H1 (cell line): Measurements from ENCODE around the gene LAYN. TPM values are rescaled to one million over a fixed set of nuclear protein-coding genes. Genes with fewer than 3 reads are reported as not detected.

ENCODE experiments used
- BACH1 ChIP-seq: IDR thresholded peaks from 2 replicates; pipeline ENCODE4 v1.6.1; 2012; ENCODE audit warnings: low read length, improper control_type of control experiment
- CEBPB ChIP-seq: IDR thresholded peaks from 2 replicates; pipeline ENCODE4 v1.6.1; 2012; ENCODE audit warnings: low read depth, low read length
- CREB1 ChIP-seq: IDR thresholded peaks from 2 replicates; pipeline ENCODE4 v1.6.1; 2012; ENCODE audit warnings: inconsistent platforms
- HDAC6 ChIP-seq: IDR thresholded peaks from one replicate; pipeline ENCODE4 v1.7.1; 2012; ENCODE audit warnings: low read depth, mild to moderate bottlenecking, inconsistent platforms, low read length, moderate library complexity
- PHF8 ChIP-seq: fragments of 200-600 bp; sonication (generic); conservative IDR thresholded peaks from 2 replicates; pipeline ENCODE4 v1.7.1; 2012; ENCODE audit warnings: low read depth, mild to moderate bottlenecking, inconsistent platforms, low read length, moderate library complexity
- POU5F1 ChIP-seq: IDR thresholded peaks from 2 replicates; pipeline ENCODE4 v1.6.1; 2011; ENCODE audit warnings: low read depth, mild to moderate bottlenecking, low read length, moderate library complexity
- RAD21 ChIP-seq, 2 experiments: IDR thresholded peaks in 1 of 2; conservative IDR thresholded peaks in 1 of 2; 2 replicates each; pipeline ENCODE4 v1.6.1; 2011; ENCODE audit warnings: low read depth in 2 of 2, low read length in 2 of 2, improper control_type of control experiment in 1 of 2, inconsistent platforms in 1 of 2, mild to moderate bottlenecking in 1 of 2, moderate library complexity in 1 of 2
- YY1 ChIP-seq: IDR thresholded peaks from 2 replicates; pipeline ENCODE4 v1.6.1; 2011; ENCODE audit warnings: low read depth, mild to moderate bottlenecking, low read length
- ZNF274 ChIP-seq: IDR thresholded peaks from 2 replicates; pipeline ENCODE4 v1.7.0; 2012; ENCODE audit warnings: low read length, borderline replicate concordance; ENCODE audit errors: extremely low read depth
- polyA plus RNA-seq, 7 experiments: library from polyadenylated mRNA; depleted of rRNA in 3 of 7; stranded (reverse) in 5 of 7; unstranded in 2 of 7; fragments of >200 nt in 5 of 7; fragments of 200-250 nt in 2 of 7; gene quantifications; 1 replicate in 5 of 7; 2 replicates in 1 of 7; 4 replicates in 1 of 7; pipeline versions ENCODE4 v1.2.1 to v1.2.3, GENCODE V29; 2011 to 2013; ENCODE audit warnings: missing spikeins in 2 of 7, mixed read lengths in 2 of 7
- total RNA-seq: library from RNA; stranded (reverse); fragmentation: NEBNext Ultra II Directional; extraction: Animal tissue kit (Norgen Biotek cat#: 25700); gene quantifications from 2 replicates; pipeline ENCODE4 v1.2.1, GENCODE V29; 2021

The LAYN gene
- total and polyA plus RNA-seq, 2 of the 8 experiments (the other 6 are each of a cell fraction or from before 2014, with no cell fraction given): 4.2 to 9.3 TPM

DNA sequence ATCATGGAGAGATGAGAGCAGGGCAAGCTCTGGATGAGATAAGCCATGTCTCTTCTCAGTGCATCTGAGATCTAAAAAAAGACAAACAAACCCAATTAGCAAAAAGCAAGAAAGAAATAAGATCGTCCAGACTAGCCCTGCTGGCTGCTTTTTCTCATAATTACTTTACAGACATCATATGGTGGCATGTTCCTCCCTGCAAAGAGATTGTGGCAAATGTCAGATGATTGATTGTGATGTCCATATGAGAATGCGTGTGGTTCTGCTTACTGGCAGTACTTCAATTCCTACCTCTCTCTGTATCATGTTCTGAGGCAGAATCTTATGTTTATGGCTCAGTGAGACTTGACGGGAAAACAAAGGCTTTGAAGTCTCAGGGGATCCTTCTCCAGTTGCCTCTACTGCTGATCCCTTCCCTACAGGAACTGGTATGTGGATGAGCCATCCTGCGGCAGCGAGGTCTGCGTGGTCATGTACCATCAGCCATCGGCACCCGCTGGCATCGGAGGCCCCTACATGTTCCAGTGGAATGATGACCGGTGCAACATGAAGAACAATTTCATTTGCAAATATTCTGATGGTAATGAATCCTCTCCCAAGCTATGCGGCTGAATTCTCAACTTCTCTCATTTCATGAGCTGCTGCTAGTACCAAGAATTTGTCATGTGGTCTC is 8.8 kb downstream of the LAYN start (continued):
- TF ChIP-seq ZNF274 (no peak), BACH1 (no peak), PHF8 (no peak), CEBPB (no peak), CREB1 (no peak), HDAC6 (no peak), YY1 (no peak), POU5F1 (no peak), RAD21 (IDR thresholded peaks at IDR 0.05 in 1 of 2, conservative IDR thresholded peaks at IDR 0.05 in 1 of 2; ENCODE audit: low read depth in 2 of 2, low read length in 2 of 2) (no peak)
- TF ChIP-seq, all 59 proteins: peak for 0
